Omental fat pad (tissue), 4 donors: Measurements from ENCODE around the gene DCTN2. TPM values are rescaled to one million over a fixed set of nuclear protein-coding genes. Genes with fewer than 3 reads are reported as not detected.
A peak's percentile ranks its signal among the peaks of the same experiment; 100 is the strongest.
"Not testable (repeated sequence)": the region's sequence is repeated elsewhere in the genome, so short reads cannot be mapped to it uniquely, and the experiment has no call there.

ENCODE experiments used
- ATAC-seq: fragments of 150-250 bp; one replicate; pipeline ENCODE4 v1.9.1; 2016; ENCODE audit warnings: mild to moderate bottlenecking, moderate library complexity; ENCODE audit not compliant: low FRiP score
- DNase-seq: peaks from one replicate; pipeline ENCODE4 v3.0.0-alpha.2; 2019; ENCODE audit warnings: low spot score
- total RNA-seq, 4 donors: library from RNA; depleted of rRNA; stranded (reverse); fragments of >200 nt; gene quantifications; one replicate each; pipeline ENCODE4 v1.1.0, GENCODE V29; 2016
- TF ChIP-seq, protein P1 (sequence below), 3 donors: fragments of 450-650 bp; IDR thresholded peaks; one replicate each; pipeline ENCODE4 v1.5.1; 2016 to 2017; ENCODE audit warnings: antibody characterized with exemption in 3 of 3, mild to moderate bottlenecking in 3 of 3, moderate library complexity in 2 of 3

Gene DCTN2
- total RNA-seq, result 100 to 1,000 TPM in 3 of 4 donors, 10 to 100 TPM in 1; 96.0 to 134 (median 123) TPM

DNA sequence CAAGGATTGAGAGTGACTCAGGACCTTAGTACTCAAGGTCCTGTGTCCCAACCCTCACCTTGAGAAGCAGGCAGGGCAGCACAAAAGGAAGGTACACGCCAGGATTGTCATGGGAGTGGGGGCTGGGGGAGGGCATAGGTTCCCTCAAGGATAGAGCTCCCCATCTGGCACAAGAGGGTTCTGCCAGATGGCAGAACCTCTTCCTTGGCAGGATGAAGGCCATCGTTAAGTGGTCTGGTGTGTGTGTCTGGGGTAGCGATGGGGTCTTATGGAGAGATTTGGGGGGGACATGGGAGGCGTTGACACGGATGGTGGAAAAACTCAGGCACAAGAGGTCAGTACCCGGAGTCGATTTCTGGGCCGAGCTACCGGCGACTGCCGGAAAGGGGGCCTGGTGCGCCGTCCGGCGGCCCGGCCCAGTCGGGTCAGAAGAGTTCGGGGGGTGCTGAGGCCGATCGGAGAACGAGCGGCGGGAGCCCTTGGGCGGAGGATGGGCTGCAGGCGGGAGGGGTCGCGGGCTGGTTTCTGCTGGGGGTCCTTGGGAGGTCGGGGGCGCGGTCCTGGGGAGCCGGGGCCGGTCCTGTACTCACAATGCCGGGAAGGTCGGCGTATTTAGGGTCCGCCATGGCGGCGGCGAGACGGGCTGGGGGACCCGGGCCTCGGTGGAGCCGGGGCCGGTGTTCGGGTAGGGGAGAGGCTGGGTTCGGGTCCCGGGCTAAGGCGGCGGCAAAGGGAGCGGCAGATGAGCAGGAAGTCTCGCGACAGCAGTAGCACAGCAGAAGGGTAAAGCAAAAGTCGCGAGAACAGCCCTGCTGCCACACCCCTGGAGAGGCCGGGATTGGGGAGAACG lies at the start of gene DCTN2:
DCTN2 (minus strand) TSS at position 755 of the 850 bp plus-strand sequence; CDS start at position 626, 129 bp downstream.
- peak; percentile 82 for DNase-seq
- peak; percentile 98 for ATAC-seq
- TF ChIP-seq, protein P1, sequence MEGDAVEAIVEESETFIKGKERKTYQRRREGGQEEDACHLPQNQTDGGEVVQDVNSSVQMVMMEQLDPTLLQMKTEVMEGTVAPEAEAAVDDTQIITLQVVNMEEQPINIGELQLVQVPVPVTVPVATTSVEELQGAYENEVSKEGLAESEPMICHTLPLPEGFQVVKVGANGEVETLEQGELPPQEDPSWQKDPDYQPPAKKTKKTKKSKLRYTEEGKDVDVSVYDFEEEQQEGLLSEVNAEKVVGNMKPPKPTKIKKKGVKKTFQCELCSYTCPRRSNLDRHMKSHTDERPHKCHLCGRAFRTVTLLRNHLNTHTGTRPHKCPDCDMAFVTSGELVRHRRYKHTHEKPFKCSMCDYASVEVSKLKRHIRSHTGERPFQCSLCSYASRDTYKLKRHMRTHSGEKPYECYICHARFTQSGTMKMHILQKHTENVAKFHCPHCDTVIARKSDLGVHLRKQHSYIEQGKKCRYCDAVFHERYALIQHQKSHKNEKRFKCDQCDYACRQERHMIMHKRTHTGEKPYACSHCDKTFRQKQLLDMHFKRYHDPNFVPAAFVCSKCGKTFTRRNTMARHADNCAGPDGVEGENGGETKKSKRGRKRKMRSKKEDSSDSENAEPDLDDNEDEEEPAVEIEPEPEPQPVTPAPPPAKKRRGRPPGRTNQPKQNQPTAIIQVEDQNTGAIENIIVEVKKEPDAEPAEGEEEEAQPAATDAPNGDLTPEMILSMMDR (IDR thresholded peaks at IDR 0.05), result no peak

DNA sequence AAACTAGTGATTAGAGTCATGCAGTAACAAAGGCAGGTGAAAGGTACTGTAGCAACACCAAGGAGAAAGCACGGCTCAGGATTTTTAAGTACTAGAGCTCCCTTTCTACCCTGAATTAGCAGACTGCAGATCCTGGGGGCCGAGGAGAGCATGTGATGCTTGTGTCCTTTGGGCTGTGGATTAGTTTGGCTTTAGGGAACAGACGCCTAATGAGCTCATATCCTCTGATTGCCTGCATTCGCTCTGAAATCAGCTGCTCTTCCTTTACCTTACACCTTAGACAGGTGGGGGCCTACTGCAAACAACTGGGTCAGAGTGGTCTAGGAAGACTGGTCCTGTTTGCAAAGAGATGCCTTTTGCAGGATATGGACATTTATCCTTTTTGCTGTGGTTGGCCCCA lies 46.2 kb upstream of the DCTN2 start:
- no peak for DNase-seq
- no peak for ATAC-seq
- TF ChIP-seq, protein P1 (IDR thresholded peaks at IDR 0.05), result no peak

DNA sequence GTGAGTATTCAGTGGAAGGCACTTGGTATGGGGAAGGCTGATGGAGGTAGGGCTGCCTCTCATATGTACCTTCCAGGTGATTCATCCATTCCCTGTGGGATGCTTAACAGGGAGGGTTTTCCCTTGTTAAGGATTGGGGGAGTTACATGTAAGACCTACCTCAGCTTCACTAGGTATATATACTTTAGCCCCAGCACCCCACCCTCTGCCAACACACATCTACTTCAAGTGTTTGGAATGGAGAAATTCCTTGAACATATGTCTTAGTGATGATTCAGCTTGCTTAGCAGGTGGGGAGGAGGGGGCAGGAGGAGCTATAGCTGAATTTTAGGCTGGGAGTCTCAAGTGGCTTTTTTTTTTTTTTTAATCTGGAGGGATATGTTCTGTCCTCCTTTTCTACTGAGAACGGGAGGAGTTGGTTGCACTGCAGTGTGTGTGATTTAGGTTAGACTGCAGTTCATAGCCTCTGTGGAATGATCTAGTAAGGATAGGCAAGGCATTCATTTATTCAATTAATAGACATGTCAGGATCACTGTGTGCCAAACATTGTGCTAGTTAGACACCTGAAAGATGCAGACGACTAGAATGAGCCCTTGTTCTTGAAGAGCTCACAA lies 45.7 kb upstream of the DCTN2 start:
- DNase-seq, result no peak
- TF ChIP-seq, protein P1 (IDR thresholded peaks at IDR 0.05), result no peak
- no peak for ATAC-seq

- ATAC-seq (no peak), DNase-seq (no peak)
- TF ChIP-seq, protein P1 (IDR thresholded peaks at IDR 0.05), result no peak
These were observed 44.9 kb upstream of the DCTN2 start for GRCh38 chr12:57591782-57592325.

GRCh38 chr12:57590864-57591781 lies 44.1 kb upstream of the DCTN2 start, which contains the start of gene PIP4K2C:
PIP4K2C (plus strand) TSS chr12:57591192; CDS start chr12:57591290, 98 bp downstream.
- ATAC-seq, result peak; percentile 98
- TF ChIP-seq, protein P1 (IDR thresholded peaks at IDR 0.05), result no peak
- DNase-seq, result peak; percentile 43

- no peak for DNase-seq
- TF ChIP-seq, protein P1 (IDR thresholded peaks at IDR 0.05), result no peak
- ATAC-seq, result no peak
These were observed 43.5 kb upstream of the DCTN2 start for GRCh38 chr12:57590479-57590863.

DNA sequence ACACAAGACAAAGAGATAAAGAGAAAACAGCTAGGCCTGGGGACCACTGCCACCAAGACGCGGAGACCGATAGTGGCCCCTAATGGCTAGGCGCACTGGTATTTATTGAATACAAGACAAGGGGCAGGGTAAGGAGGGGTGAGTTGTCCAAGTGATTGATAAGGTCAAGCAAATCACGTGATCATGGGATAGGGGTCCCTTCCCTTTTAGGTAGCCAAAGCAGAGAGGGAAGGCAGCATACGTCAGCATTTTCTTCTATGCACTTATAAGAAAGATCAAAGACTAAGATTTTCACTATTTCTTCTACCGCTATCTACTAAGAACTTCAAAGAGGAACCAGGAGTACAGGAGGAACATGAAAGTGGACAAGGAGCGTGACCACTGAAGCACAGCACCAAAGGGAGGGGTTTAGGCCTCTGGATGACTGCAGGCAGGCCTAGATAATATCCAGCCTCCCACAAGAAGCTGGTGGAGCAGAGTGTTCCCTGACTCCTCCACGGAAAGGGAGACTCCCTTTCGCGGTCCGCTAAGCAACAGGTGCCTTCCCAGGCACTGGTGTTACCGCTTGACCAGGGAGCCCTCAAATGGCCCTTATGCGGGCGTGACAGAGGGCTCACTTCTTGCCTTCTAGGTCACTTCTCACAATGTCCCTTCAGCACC lies 42.1 kb upstream of the DCTN2 start:
- ATAC-seq, DNase-seq: not testable (repeated sequence)
